Osteocyte (in vitro differentiated cells): ENCODE measurements around the gene TRAPPC8. TPM values are rescaled to one million over a fixed set of nuclear protein-coding genes. Genes with fewer than 3 reads are reported as not detected.

Experiments used
- DNase-seq: peaks from one replicate; pipeline ENCODE4 v3.0.0; 2021; ENCODE audit warnings: mixed read lengths; ENCODE audit not compliant: unreplicated experiment; ENCODE audit errors: extremely low spot score
- H3K27ac Mint-ChIP-seq: one replicate; pipeline ENCODE4 v1.8.0; 2021; ENCODE audit warnings: mild to moderate bottlenecking, mixed read lengths; ENCODE audit not compliant: unreplicated experiment
- H3K27me3 Mint-ChIP-seq: one replicate; pipeline ENCODE4 v1.8.0; 2021; ENCODE audit warnings: mixed read lengths; ENCODE audit not compliant: unreplicated experiment
- H3K36me3 Mint-ChIP-seq: one replicate; pipeline ENCODE4 v1.8.0; 2021; ENCODE audit warnings: mixed read lengths; ENCODE audit not compliant: unreplicated experiment
- H3K4me1 Mint-ChIP-seq: one replicate; pipeline ENCODE4 v1.8.0; 2021; ENCODE audit warnings: mixed read lengths; ENCODE audit not compliant: unreplicated experiment
- H3K4me3 Mint-ChIP-seq: one replicate; pipeline ENCODE4 v1.8.0; 2021; ENCODE audit warnings: mild to moderate bottlenecking, moderate library complexity, mixed read lengths; ENCODE audit not compliant: unreplicated experiment
- H3K9me3 Mint-ChIP-seq: one replicate; pipeline ENCODE4 v1.8.0; 2021; ENCODE audit warnings: mixed read lengths; ENCODE audit not compliant: unreplicated experiment
- CTCF ChIP-seq: fragments of 200-600 bp; sonication (generic); IDR thresholded peaks from 2 replicates; pipeline ENCODE4 v1.5.0; 2021; ENCODE audit warnings: antibody characterized with exemption, mild to moderate bottlenecking, moderate library complexity
- total RNA-seq: library from RNA; stranded (reverse); gene quantifications from 2 replicates; pipeline ENCODE4 v1.2.1, GENCODE V29; 2021

TRAPPC8 gene
- total RNA-seq, 1 donor from 2014 or later: 40.7 TPM

GRCh38 chr18:31892936-31893335 is 50.0 kb downstream of the TRAPPC8 start:
- no peaks in the 10 kb centered on the region for H3K27me3 Mint-ChIP-seq
- TF ChIP-seq CTCF: no peak
- no peaks in the 10 kb centered on the region for H3K4me1 Mint-ChIP-seq
- no peak overlapping the region for H3K27ac Mint-ChIP-seq
- H3K9me3 Mint-ChIP-seq: no peaks in the 10 kb centered on the region
- H3K36me3 Mint-ChIP-seq: peaks cover 42% of the 10 kb centered on the region
- no peak overlapping the region for H3K4me3 Mint-ChIP-seq
- no peak for DNase-seq

GRCh38 chr18:31891566-31891965 is 51.4 kb downstream of the TRAPPC8 start:
- Mint-ChIP-seq H3K27me3 (no peaks in the 10 kb centered on the region), H3K4me1 (no peaks in the 10 kb centered on the region), H3K36me3 (peaks cover 48% of the 10 kb centered on the region), H3K9me3 (no peaks in the 10 kb centered on the region), H3K27ac (no peak overlapping the region), H3K4me3 (no peak overlapping the region)
- no peak for DNase-seq
- no peak for TF ChIP-seq CTCF

- Mint-ChIP-seq H3K36me3 (peaks cover 70% of the 10 kb centered on the region), H3K27me3 (no peaks in the 10 kb centered on the region), H3K27ac (no peak overlapping the region), H3K4me3 (no peak overlapping the region), H3K9me3 (peaks cover 30% of the 10 kb centered on the region), H3K4me1 (no peaks in the 10 kb centered on the region)
- DNase-seq: no peak
- no peak for TF ChIP-seq CTCF
Observed at GRCh38 chr18:31884020-31884419, 58.9 kb downstream of the TRAPPC8 start.

GRCh38 chr18:31880186-31880898 is 62.6 kb downstream of the TRAPPC8 start:
- Mint-ChIP-seq H3K27ac (no peak overlapping the region), H3K36me3 (peaks cover 69% of the 10 kb centered on the region), H3K4me3 (no peak overlapping the region), H3K9me3 (peaks cover 36% of the 10 kb centered on the region), H3K4me1 (no peaks in the 10 kb centered on the region), H3K27me3 (no peaks in the 10 kb centered on the region)
- no peak for DNase-seq
- no peak for TF ChIP-seq CTCF

- Mint-ChIP-seq H3K4me1 (no peaks in the 10 kb centered on the region), H3K4me3 (no peak overlapping the region), H3K27me3 (no peaks in the 10 kb centered on the region), H3K36me3 (peaks cover 68% of the 10 kb centered on the region), H3K9me3 (peaks cover 36% of the 10 kb centered on the region), H3K27ac (no peak overlapping the region)
- DNase-seq: no peak
- no peak for TF ChIP-seq CTCF
Observed at GRCh38 chr18:31878358-31878757, 64.6 kb downstream of the TRAPPC8 start.
